ENCODE measurements around the gene IFT52.

The IFT52 gene

DNA sequence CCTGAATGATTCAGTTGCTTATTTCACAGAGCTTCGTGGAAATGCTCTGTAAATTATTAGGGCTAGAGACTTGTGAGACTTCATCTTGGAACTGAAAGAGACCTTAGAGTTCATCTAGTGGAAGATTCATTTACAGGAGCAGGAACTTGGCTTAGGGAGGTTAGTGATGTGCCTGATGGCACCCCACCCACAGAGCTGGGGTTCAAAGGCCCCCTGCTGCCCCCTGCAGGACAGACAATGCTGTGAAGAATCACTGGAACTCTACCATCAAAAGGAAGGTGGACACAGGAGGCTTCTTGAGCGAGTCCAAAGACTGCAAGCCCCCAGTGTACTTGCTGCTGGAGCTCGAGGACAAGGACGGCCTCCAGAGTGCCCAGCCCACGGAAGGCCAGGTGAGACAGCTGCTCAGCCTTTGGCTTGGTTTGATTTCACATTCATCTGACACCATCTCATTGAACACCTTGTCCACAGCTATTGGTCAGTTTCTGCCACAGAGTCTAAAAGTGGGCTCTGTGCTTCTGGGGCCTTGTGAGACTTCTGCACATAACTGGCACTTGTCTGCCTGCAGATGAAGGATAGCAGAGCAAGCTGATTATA, 101.3 kb downstream of the IFT52 start:
- DNase-seq: peak; percentile 34

DNA sequence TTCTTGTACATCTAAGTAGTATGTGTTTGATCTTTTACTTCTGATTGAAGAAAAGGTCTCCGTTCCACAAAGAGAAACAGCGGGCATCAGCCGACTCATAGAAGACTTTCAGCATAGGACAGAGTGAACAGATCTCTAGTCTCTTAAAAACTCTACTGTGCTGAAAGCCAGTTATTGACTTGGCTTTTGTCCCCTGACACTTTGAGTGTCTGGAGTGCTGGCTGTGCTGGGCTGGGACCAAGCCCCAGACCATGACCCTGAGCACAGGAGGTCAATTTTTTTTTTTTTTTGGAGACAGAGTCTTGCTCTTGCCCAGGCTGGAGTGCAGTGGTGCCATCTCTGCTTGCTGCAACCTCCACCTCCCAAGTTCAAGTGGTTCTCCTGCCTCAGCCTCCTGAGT, 104.0 kb downstream of the IFT52 start:
- no peak for DNase-seq

DNA sequence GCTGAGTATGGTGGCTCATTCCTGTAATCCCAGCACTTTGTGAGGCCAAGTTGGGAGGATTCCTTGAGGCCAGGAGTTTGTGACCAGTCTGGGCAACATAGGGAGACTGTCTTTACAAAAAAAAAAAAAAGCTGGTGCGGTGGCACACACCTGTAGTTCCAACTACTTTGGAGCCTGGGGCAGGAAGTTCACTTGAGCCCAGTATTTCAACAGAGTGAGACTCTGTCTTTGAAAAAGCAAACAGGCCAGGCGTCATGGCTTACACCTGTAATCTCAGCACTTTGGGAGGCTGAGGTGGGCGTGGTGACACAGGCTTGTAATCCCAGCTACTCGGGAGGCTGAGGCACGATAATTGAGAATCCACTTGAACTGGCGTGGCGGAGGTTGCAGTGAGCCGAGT, 104.8 kb downstream of the IFT52 start:
- DNase-seq: no peak
